ENCODE measurements around the gene KHDC1L. TPM values are rescaled to one million over a fixed set of nuclear protein-coding genes. Genes with fewer than 3 reads are reported as not detected.
"Not testable (repeated sequence)": the region's sequence is repeated elsewhere in the genome, so short reads cannot be mapped to it uniquely, and the experiment has no call there.

KHDC1L gene
- not detected for total RNA-seq
- long read RNA-seq: 0 reads

GRCh38 chr6:73225396-73225795 lies at the start of gene KHDC1L:
Gene KHDC1L (minus strand): TSS chr6:73225496. CDS start chr6:73225408, 88 bp downstream.
- DNase-seq: no peak
- no peaks in the 10 kb centered on the region for H3K4me1 ChIP-seq
- no peak within 1 kb of the TSS for H3K27ac ChIP-seq (replicated peaks)
- no peaks in the 10 kb centered on the region for H3K9me3 ChIP-seq (replicated peaks)
- H3K36me3 ChIP-seq: no peaks in the 10 kb centered on the region
- no peaks in the 10 kb centered on the region for H3K27me3 ChIP-seq (ENCODE audit: low read depth)
- intact Hi-C loops (cut with micrococcal nuclease): no loop called here
- no peak within 1 kb of the TSS for H3K4me3 ChIP-seq
- TF ChIP-seq, protein P1, sequence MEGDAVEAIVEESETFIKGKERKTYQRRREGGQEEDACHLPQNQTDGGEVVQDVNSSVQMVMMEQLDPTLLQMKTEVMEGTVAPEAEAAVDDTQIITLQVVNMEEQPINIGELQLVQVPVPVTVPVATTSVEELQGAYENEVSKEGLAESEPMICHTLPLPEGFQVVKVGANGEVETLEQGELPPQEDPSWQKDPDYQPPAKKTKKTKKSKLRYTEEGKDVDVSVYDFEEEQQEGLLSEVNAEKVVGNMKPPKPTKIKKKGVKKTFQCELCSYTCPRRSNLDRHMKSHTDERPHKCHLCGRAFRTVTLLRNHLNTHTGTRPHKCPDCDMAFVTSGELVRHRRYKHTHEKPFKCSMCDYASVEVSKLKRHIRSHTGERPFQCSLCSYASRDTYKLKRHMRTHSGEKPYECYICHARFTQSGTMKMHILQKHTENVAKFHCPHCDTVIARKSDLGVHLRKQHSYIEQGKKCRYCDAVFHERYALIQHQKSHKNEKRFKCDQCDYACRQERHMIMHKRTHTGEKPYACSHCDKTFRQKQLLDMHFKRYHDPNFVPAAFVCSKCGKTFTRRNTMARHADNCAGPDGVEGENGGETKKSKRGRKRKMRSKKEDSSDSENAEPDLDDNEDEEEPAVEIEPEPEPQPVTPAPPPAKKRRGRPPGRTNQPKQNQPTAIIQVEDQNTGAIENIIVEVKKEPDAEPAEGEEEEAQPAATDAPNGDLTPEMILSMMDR (IDR thresholded peaks at IDR 0.05; ENCODE audit: borderline replicate concordance): no peak

GRCh38 chr6:73269296-73269695 lies 44.0 kb upstream of the KHDC1L start:
- intact Hi-C loops (cut with micrococcal nuclease); H3K27ac ChIP-seq (replicated peaks): not testable (repeated sequence)

GRCh38 chr6:73268896-73269295 lies 43.6 kb upstream of the KHDC1L start:
- H3K9me3 ChIP-seq (replicated peaks); H3K4me1 ChIP-seq; DNase-seq; H3K36me3 ChIP-seq; intact Hi-C loops (cut with micrococcal nuclease); H3K27me3 ChIP-seq (ENCODE audit: low read depth); H3K27ac ChIP-seq (replicated peaks); H3K4me3 ChIP-seq: not testable (repeated sequence)

More at GRCh38 chr6:73269296-73269695, 44.0 kb upstream of the KHDC1L start:
- H3K4me1 ChIP-seq; H3K4me3 ChIP-seq; DNase-seq; H3K9me3 ChIP-seq (replicated peaks); H3K36me3 ChIP-seq; H3K27me3 ChIP-seq (ENCODE audit: low read depth): not testable (repeated sequence)

- no peaks in the 10 kb centered on the region for H3K36me3 ChIP-seq
- H3K27ac ChIP-seq (replicated peaks): no peak overlapping the region
- H3K9me3 ChIP-seq (replicated peaks): no peaks in the 10 kb centered on the region
- H3K4me1 ChIP-seq: peaks cover 20% of the 10 kb centered on the region
- no peak overlapping the region for H3K4me3 ChIP-seq
- TF ChIP-seq, protein P1 (IDR thresholded peaks at IDR 0.05; ENCODE audit: borderline replicate concordance): no peak
- no peak for DNase-seq
- intact Hi-C loops (cut with micrococcal nuclease): no loop called here
- H3K27me3 ChIP-seq (ENCODE audit: low read depth): peaks cover 8% of the 10 kb centered on the region
Measured at GRCh38 chr6:73264446-73264845, 39.1 kb upstream of the KHDC1L start.

DNA sequence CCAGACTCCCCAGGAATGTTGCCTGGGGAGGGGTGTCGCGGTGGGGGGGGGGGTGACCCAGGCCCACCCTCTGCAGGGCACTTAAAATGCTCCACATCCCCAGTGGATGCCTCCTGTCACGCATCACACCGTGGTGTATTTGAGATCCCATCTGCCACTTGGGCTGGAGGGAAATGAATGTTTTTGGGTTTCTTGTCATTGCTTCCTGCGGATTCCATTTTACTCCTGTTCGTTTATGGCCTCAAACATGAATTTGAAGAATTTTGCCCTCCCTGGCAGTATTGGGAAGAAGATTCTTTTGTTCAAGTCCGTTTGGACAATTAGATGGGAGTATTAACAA lies 38.2 kb upstream of the KHDC1L start:
- H3K27me3 ChIP-seq (ENCODE audit: low read depth): peaks cover 8% of the 10 kb centered on the region
- H3K27ac ChIP-seq (replicated peaks): no peak overlapping the region
- intact Hi-C loops (cut with micrococcal nuclease): no loop called here
- H3K4me3 ChIP-seq: peak overlapping the region; percentile 76
- DNase-seq: no peak
- no peaks in the 10 kb centered on the region for H3K36me3 ChIP-seq
- TF ChIP-seq, protein P1 (IDR thresholded peaks at IDR 0.05; ENCODE audit: borderline replicate concordance): no peak
- H3K9me3 ChIP-seq (replicated peaks): no peaks in the 10 kb centered on the region
- H3K4me1 ChIP-seq: peaks cover 20% of the 10 kb centered on the region

DNA sequence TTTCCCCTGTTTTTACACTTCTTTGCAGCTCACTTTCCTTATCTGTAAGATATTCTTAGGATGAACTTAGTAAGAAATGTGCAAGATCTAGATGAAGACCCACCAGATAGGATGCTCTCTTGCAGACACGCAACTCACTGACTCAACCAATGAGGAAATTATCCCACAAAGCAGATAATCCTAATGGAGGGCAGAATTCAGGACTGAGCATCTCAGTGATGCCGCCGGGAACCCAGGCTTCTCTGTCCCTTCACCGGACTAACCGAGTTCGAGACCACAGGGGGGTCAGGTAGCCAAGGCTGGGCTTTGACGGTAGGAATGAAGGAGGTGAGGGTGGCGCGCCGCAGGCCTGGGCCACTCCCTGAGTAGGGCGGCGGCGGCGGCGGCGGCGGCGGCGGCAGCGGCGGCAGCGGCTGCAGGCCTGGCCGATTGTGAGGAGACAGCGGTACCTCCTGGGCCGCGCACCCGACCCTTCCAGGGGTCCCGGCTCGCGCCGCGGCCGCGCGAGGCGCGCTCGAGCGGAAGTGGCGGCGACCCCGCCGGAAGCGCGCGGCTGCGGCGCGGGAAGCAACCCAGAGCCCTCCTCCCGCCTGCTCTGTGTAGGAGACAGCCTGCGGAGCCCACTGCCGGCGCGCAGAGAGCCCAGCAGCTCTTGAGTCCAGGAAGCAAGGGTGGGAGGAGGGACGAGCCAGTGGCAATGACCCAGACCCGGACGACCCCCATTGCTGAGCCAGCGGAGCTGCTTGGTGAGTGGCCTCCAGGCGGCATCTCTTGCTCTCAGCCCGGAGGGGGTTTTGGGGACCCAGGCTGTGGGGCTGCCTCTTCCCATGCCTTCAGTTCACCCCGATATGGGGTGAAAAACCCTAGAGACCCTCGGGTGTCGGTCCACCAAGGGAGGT lies 37.6 kb upstream of the KHDC1L start, which contains the start of gene KHDC1:
KHDC1 (minus strand) TSS at position 526 of the 899 bp plus-strand sequence. CDS start 20,679 bp downstream, outside the sequence.
- Histone ChIP-seq H3K4me3 (peak within 1 kb of the TSS; percentile 76), H3K4me1 (peaks cover 20% of the 10 kb centered on the region), H3K9me3 (replicated peaks) (no peaks in the 10 kb centered on the region), H3K27ac (replicated peaks) (peak within 1 kb of the TSS; percentile 59), H3K36me3 (no peaks in the 10 kb centered on the region), H3K27me3 (ENCODE audit: low read depth) (peaks cover 8% of the 10 kb centered on the region)
- peak; percentile 33 for DNase-seq
- intact Hi-C loops (cut with micrococcal nuclease): no loop called here
- TF ChIP-seq, protein P1 (IDR thresholded peaks at IDR 0.05; ENCODE audit: borderline replicate concordance): no peak
